SK-N-SH treated with all-trans-retinoic acid at 6 μM for 48 hours (cell line): ENCODE results near the gene FAT1.

Experiments used
- ATAC-seq: fragments of 200-7000 bp; cut with Tn5 transposase; 3 replicates; pipeline ENCODE4 v1.9.1; 2020; ENCODE audit warnings: mild to moderate bottlenecking, moderate library complexity
- ARNTL ChIP-seq: fragments of 450-650 bp; formaldehyde crosslinking; IDR thresholded peaks from 2 replicates; pipeline ENCODE4 v1.5.0; 2020; ENCODE audit warnings: low read depth, mild to moderate bottlenecking, moderate library complexity, borderline replicate concordance
- CSDC2 ChIP-seq: fragments of 250-450 bp; sonication (Bioruptor Pico); IDR thresholded peaks from 2 replicates; pipeline ENCODE4 v1.5.0; 2020; ENCODE audit warnings: mild to moderate bottlenecking, moderate library complexity
- ESRRG ChIP-seq: fragments of 250-450 bp; sonication (Bioruptor Pico); IDR thresholded peaks from 2 replicates; pipeline ENCODE4 v1.6.1; 2021; ENCODE audit warnings: mild to moderate bottlenecking
- GLIS3 ChIP-seq: fragments of 250-450 bp; sonication (Bioruptor Pico); IDR thresholded peaks from 2 replicates; pipeline ENCODE4 v1.5.0; 2020; ENCODE audit warnings: mild to moderate bottlenecking, moderate library complexity
- ISL1 ChIP-seq: fragments of 250-450 bp; sonication (Bioruptor Pico); IDR thresholded peaks from 2 replicates; pipeline ENCODE4 v2.1.2; 2022; ENCODE audit warnings: mild to moderate bottlenecking, moderate library complexity
- OSR1 ChIP-seq: fragments of 250-450 bp; sonication (Bioruptor Pico); IDR thresholded peaks from 2 replicates; pipeline ENCODE4 v1.8.0; 2022; ENCODE audit warnings: moderate library complexity, mild to moderate bottlenecking, inconsistent platforms
- PPARA ChIP-seq: fragments of 250-450 bp; sonication (Bioruptor Pico); IDR thresholded peaks from 2 replicates; pipeline ENCODE4 v1.5.0; 2020; ENCODE audit warnings: mild to moderate bottlenecking, borderline replicate concordance
- RARB ChIP-seq: fragments of 250-450 bp; sonication (Bioruptor Pico); IDR thresholded peaks from 2 replicates; pipeline ENCODE4 v1.8.0; 2021; ENCODE audit warnings: mild to moderate bottlenecking, moderate library complexity
- SNAI2 ChIP-seq: fragments of 250-450 bp; sonication (Bioruptor Pico); IDR thresholded peaks from 2 replicates; pipeline ENCODE4 v1.5.0; 2020; ENCODE audit warnings: mild to moderate bottlenecking, moderate library complexity
- TCF4 ChIP-seq: fragments of 250-450 bp; sonication (Bioruptor Pico); IDR thresholded peaks from 2 replicates; pipeline ENCODE4 v1.8.0; 2021; ENCODE audit warnings: mild to moderate bottlenecking, moderate library complexity, borderline replicate concordance
- TOX ChIP-seq: fragments of 250-450 bp; sonication (Bioruptor Pico); IDR thresholded peaks from 2 replicates; pipeline ENCODE4 v1.8.0; 2021; ENCODE audit warnings: mild to moderate bottlenecking, moderate library complexity, borderline replicate concordance
- ZC3H10 ChIP-seq: fragments of 250-450 bp; sonication (Bioruptor Pico); IDR thresholded peaks from 2 replicates; pipeline ENCODE4 v1.5.1; 2021; ENCODE audit warnings: mild to moderate bottlenecking, moderate library complexity
- ZFP3 ChIP-seq: fragments of 250-450 bp; sonication (Bioruptor Pico); IDR thresholded peaks from 2 replicates; pipeline ENCODE4 v1.5.0; 2020; ENCODE audit warnings: mild to moderate bottlenecking, moderate library complexity
- ZFP30 ChIP-seq: fragments of 450-650 bp; formaldehyde crosslinking; IDR thresholded peaks from 2 replicates; pipeline ENCODE4 v1.5.0; 2022; ENCODE audit warnings: mild to moderate bottlenecking, moderate library complexity
- ZNF565 ChIP-seq: fragments of 450-650 bp; formaldehyde crosslinking; conservative IDR thresholded peaks from 2 replicates; pipeline ENCODE4 v1.5.0; 2020; ENCODE audit warnings: low read depth, mild to moderate bottlenecking, moderate library complexity
- ZNF70 ChIP-seq: fragments of 450-650 bp; formaldehyde crosslinking; IDR thresholded peaks from 2 replicates; pipeline ENCODE4 v1.5.0; 2020; ENCODE audit warnings: mild to moderate bottlenecking, moderate library complexity
- ZNF8 ChIP-seq: fragments of 450-650 bp; formaldehyde crosslinking; IDR thresholded peaks from 2 replicates; pipeline ENCODE4 v1.5.0; 2020; ENCODE audit warnings: mild to moderate bottlenecking, moderate library complexity
- TF ChIP-seq, protein P1 (sequence below): fragments of 250-450 bp; sonication (Bioruptor Pico); IDR thresholded peaks from 2 replicates; pipeline ENCODE4 v1.5.1; 2021; ENCODE audit warnings: mild to moderate bottlenecking, moderate library complexity
- TF ChIP-seq, protein P2 (sequence below): fragments of 250-450 bp; sonication (Bioruptor Pico); IDR thresholded peaks from 2 replicates; pipeline ENCODE4 v1.5.0; 2020; ENCODE audit warnings: mild to moderate bottlenecking, moderate library complexity
- TF ChIP-seq, protein P3 (sequence below): fragments of 250-450 bp; sonication (Bioruptor Pico); IDR thresholded peaks from 2 replicates; pipeline ENCODE4 v1.8.0; 2021; ENCODE audit warnings: low read depth, mild to moderate bottlenecking, moderate library complexity, borderline replicate concordance
- TF ChIP-seq, protein P4 (sequence below): fragments of 250-450 bp; sonication (Bioruptor Pico); IDR thresholded peaks from 2 replicates; pipeline ENCODE4 v1.8.0; 2020; ENCODE audit warnings: mild to moderate bottlenecking, moderate library complexity, borderline replicate concordance

FAT1 gene

DNA sequence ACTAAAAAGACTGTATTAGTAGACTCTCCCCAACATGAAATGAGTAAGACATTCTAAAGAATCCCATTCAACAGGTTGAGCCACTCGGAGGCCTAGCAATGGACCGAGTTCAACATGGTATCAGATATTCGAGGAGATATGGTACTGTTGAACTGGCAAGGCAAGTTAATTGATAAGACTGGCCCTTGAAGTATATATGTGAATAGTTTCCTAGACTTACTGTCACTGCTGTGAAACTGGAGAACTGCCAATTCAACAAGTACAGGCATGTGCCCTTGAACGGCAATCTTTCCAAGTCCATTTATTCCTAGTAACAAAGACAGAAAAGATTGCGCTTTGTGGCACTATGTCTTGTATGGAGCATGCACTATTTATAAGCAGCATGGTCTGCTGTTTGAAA, 24.4 kb downstream of the FAT1 start:
- TF ChIP-seq ZFP3 (CRISPR knock-in tag) (no peak), ZNF565 (CRISPR knock-in tag) (no peak), PPARA (no peak), ZNF8 (CRISPR knock-in tag) (no peak), ZNF70 (no peak), ARNTL (CRISPR knock-in tag) (no peak), ZC3H10 (no peak), ISL1 (CRISPR knock-in tag) (no peak), TCF4 (CRISPR knock-in tag) (no peak), CSDC2 (CRISPR knock-in tag) (no peak), GLIS3 (no peak)
- TF ChIP-seq, protein P1, sequence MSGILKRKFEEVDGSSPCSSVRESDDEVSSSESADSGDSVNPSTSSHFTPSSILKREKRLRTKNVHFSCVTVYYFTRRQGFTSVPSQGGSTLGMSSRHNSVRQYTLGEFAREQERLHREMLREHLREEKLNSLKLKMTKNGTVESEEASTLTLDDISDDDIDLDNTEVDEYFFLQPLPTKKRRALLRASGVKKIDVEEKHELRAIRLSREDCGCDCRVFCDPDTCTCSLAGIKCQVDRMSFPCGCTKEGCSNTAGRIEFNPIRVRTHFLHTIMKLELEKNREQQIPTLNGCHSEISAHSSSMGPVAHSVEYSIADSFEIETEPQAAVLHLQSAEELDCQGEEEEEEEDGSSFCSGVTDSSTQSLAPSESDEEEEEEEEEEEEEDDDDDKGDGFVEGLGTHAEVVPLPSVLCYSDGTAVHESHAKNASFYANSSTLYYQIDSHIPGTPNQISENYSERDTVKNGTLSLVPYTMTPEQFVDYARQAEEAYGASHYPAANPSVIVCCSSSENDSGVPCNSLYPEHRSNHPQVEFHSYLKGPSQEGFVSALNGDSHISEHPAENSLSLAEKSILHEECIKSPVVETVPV (CRISPR knock-in tag) = no peak
- TF ChIP-seq, protein P2, sequence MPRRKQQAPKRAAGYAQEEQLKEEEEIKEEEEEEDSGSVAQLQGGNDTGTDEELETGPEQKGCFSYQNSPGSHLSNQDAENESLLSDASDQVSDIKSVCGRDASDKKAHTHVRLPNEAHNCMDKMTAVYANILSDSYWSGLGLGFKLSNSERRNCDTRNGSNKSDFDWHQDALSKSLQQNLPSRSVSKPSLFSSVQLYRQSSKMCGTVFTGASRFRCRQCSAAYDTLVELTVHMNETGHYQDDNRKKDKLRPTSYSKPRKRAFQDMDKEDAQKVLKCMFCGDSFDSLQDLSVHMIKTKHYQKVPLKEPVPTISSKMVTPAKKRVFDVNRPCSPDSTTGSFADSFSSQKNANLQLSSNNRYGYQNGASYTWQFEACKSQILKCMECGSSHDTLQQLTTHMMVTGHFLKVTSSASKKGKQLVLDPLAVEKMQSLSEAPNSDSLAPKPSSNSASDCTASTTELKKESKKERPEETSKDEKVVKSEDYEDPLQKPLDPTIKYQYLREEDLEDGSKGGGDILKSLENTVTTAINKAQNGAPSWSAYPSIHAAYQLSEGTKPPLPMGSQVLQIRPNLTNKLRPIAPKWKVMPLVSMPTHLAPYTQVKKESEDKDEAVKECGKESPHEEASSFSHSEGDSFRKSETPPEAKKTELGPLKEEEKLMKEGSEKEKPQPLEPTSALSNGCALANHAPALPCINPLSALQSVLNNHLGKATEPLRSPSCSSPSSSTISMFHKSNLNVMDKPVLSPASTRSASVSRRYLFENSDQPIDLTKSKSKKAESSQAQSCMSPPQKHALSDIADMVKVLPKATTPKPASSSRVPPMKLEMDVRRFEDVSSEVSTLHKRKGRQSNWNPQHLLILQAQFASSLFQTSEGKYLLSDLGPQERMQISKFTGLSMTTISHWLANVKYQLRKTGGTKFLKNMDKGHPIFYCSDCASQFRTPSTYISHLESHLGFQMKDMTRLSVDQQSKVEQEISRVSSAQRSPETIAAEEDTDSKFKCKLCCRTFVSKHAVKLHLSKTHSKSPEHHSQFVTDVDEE (CRISPR knock-in tag) = no peak
- TF ChIP-seq, protein P3, sequence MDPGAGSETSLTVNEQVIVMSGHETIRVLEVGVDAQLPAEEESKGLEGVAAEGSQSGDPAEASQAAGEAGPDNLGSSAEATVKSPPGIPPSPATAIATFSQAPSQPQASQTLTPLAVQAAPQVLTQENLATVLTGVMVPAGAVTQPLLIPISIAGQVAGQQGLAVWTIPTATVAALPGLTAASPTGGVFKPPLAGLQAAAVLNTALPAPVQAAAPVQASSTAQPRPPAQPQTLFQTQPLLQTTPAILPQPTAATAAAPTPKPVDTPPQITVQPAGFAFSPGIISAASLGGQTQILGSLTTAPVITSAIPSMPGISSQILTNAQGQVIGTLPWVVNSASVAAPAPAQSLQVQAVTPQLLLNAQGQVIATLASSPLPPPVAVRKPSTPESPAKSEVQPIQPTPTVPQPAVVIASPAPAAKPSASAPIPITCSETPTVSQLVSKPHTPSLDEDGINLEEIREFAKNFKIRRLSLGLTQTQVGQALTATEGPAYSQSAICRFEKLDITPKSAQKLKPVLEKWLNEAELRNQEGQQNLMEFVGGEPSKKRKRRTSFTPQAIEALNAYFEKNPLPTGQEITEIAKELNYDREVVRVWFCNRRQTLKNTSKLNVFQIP (CRISPR knock-in tag) = no peak
- TF ChIP-seq, protein P4, sequence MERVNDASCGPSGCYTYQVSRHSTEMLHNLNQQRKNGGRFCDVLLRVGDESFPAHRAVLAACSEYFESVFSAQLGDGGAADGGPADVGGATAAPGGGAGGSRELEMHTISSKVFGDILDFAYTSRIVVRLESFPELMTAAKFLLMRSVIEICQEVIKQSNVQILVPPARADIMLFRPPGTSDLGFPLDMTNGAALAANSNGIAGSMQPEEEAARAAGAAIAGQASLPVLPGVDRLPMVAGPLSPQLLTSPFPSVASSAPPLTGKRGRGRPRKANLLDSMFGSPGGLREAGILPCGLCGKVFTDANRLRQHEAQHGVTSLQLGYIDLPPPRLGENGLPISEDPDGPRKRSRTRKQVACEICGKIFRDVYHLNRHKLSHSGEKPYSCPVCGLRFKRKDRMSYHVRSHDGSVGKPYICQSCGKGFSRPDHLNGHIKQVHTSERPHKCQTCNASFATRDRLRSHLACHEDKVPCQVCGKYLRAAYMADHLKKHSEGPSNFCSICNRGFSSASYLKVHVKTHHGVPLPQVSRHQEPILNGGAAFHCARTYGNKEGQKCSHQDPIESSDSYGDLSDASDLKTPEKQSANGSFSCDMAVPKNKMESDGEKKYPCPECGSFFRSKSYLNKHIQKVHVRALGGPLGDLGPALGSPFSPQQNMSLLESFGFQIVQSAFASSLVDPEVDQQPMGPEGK = no peak
- TF ChIP-seq, all 23 proteins: peak for 0
- no peak for ATAC-seq

DNA sequence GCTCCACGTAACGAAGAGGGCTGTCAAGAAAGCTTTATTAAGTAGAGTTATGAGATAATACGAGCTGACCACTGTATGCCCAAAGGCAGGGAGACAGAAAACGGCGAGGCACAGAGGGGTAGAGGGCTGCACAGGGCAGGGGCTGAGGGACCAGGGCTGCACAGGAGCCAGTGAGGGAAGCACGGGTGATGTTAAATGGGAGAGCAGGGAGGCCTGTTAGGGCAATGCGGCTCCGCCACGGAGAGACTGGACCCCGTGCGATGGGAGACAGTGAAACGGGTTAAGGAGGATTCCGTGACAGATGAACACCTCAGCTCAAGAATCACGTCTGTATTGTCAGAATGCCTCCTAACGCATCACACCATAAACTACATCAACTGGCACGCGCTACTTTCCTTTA, 25.1 kb downstream of the FAT1 start:
- no peak for ATAC-seq

More for the DNA sequence above, 25.1 kb downstream of the FAT1 start:
- TF ChIP-seq ZNF565 (CRISPR knock-in tag) (no peak), RARB (CRISPR knock-in tag) (no peak), ZNF8 (CRISPR knock-in tag) (no peak), CSDC2 (CRISPR knock-in tag) (no peak), SNAI2 (CRISPR knock-in tag) (no peak), OSR1 (no peak), TCF4 (CRISPR knock-in tag) (no peak), GLIS3 (no peak), ZC3H10 (no peak), ZNF70 (no peak), ZFP30 (CRISPR knock-in tag) (no peak), ISL1 (CRISPR knock-in tag) (no peak), TOX (no peak), ESRRG (CRISPR knock-in tag) (no peak)
- TF ChIP-seq, protein P2 (CRISPR knock-in tag) = no peak
- TF ChIP-seq, protein P1 (CRISPR knock-in tag) = no peak
- TF ChIP-seq, protein P3 (CRISPR knock-in tag) = no peak
- TF ChIP-seq, protein P4 = no peak
